ENCODE results near the gene NTNG1. TPM values are rescaled to one million over a fixed set of nuclear protein-coding genes. Genes with fewer than 3 reads are reported as not detected.

The NTNG1 gene
- total RNA-seq, 1 experiment from 2014 or later = 1.5 TPM

- Histone ChIP-seq H2AFZ (ENCODE audit: low read length) (no peak overlapping the region), H3K4me1 (ENCODE audit: insufficient read depth, low read length) (no peaks in the 10 kb centered on the region), H2BK20ac (ENCODE audit: low read depth, low read length, poor library complexity, severe bottlenecking) (no peak overlapping the region), H3K14ac (ENCODE audit: insufficient read depth, low read length) (no peak overlapping the region), H2BK15ac (ENCODE audit: low read depth, low read length) (no peak overlapping the region), H3K23ac (ENCODE audit: insufficient read length, low read depth, low read length) (no peak overlapping the region), H4K5ac (ENCODE audit: insufficient read length, low read depth, low read length) (no peak overlapping the region), H2AK5ac (ENCODE audit: insufficient read length, low read length) (no peak overlapping the region), H4K91ac (ENCODE audit: insufficient read length, low read depth, low read length) (no peak overlapping the region), H3K9ac (ENCODE audit: extremely low read depth, insufficient read length, low read length) (no peak overlapping the region), H4K20me1 (ENCODE audit: control insufficient read depth, insufficient read depth, insufficient read length) (no peaks in the 10 kb centered on the region), H2BK5ac (ENCODE audit: insufficient read length, low read length) (no peak overlapping the region), H3K9me3 (ENCODE audit: control insufficient read depth, low read depth, low read length) (no peaks in the 10 kb centered on the region), H3K79me2 (ENCODE audit: insufficient read depth, low read length) (no peaks in the 10 kb centered on the region), H3K18ac (ENCODE audit: insufficient read length, low read depth, low read length) (no peak overlapping the region), H3K23me2 (ENCODE audit: insufficient read length, low read depth, low read length, poor library complexity, severe bottlenecking) (no peaks in the 10 kb centered on the region), H2BK120ac (ENCODE audit: low read depth, low read length, poor library complexity, severe bottlenecking) (no peak overlapping the region), H4K8ac (replicated peaks; ENCODE audit: insufficient read length, low read depth, low read length) (no peak overlapping the region), H3K4ac (ENCODE audit: low read depth, low read length) (no peak overlapping the region), H3T11ph (ENCODE audit: low read length) (no peak overlapping the region), H3K56ac (ENCODE audit: insufficient read length, low read depth, low read length) (no peak overlapping the region), H3K27me3 (ENCODE audit: insufficient read depth, low read length) (no peaks in the 10 kb centered on the region), H3K79me1 (ENCODE audit: insufficient read depth, low read depth, low read length, poor library complexity, severe bottlenecking) (no peaks in the 10 kb centered on the region), H3K27ac (ENCODE audit: insufficient read length, low read depth, low read length) (no peak overlapping the region), H2BK12ac (ENCODE audit: insufficient read length, low read depth, low read length) (no peak overlapping the region), H3K4me2 (ENCODE audit: insufficient read depth, insufficient read length, low read length) (no peak overlapping the region)
- no peak for DNase-seq
- H3K9me3 Mint-ChIP-seq = no peaks in the 10 kb centered on the region
- no peak for TF ChIP-seq CTCF (conservative IDR thresholded peaks at IDR 0.05)
- H3K27me3 Mint-ChIP-seq (ENCODE audit: low read depth) = no peaks in the 10 kb centered on the region
- H3K27ac Mint-ChIP-seq = no peak overlapping the region
- no peaks in the 10 kb centered on the region for H3K36me3 Mint-ChIP-seq (ENCODE audit: insufficient read depth in 1 of 3, low read depth in 3 of 3)
- H3K4me1 Mint-ChIP-seq = peaks cover 8 to 14% of the 10 kb centered on the region in 2 experiments; a peak in 3 of 4 replicates
- no peak overlapping the region for H3K4me3 Mint-ChIP-seq
- no CpG with 5 or more reads among the region's 3 CpGs for WGBS (ENCODE audit: extremely low coverage, insufficient read length, low lambda C conversion rate)
These were observed 345.5 kb downstream of the NTNG1 start for GRCh38 chr1:107486349-107486748.
